Globus pallidus (tissue), 1 donor: ENCODE results near the gene PTGIS.

Source experiments
- DNase-seq: peaks from one replicate; pipeline ENCODE4 v3.0.0-alpha.2; 2015; ENCODE audit warnings: low spot score

Gene PTGIS

GRCh38 chr20:49470922-49471321 lies 97.0 kb downstream of the PTGIS start:
- no peak for DNase-seq

- DNase-seq: no peak
These were observed 98.9 kb downstream of the PTGIS start for GRCh38 chr20:49469060-49469459.

GRCh38 chr20:49468412-49468811 lies 99.5 kb downstream of the PTGIS start:
- DNase-seq: no peak

- DNase-seq: no peak
These were observed 101.6 kb downstream of the PTGIS start for GRCh38 chr20:49466114-49466912.

GRCh38 chr20:49464556-49464955 lies 103.4 kb downstream of the PTGIS start:
- no peak for DNase-seq

- no peak for DNase-seq
These were observed 105.3 kb downstream of the PTGIS start for GRCh38 chr20:49462626-49463025.

- DNase-seq: no peak
These were observed 105.9 kb downstream of the PTGIS start for GRCh38 chr20:49461894-49462620.

- DNase-seq: no peak
These were observed 107.0 kb downstream of the PTGIS start for GRCh38 chr20:49460916-49461315.

- DNase-seq: no peak
These were observed 107.8 kb downstream of the PTGIS start for GRCh38 chr20:49460131-49460530.

GRCh38 chr20:49459684-49460083 lies 108.3 kb downstream of the PTGIS start:
- DNase-seq: no peak

- no peak for DNase-seq
These were observed 110.5 kb downstream of the PTGIS start for GRCh38 chr20:49457444-49457843.

GRCh38 chr20:49456646-49457045 lies 111.3 kb downstream of the PTGIS start:
- DNase-seq: no peak

GRCh38 chr20:49455691-49456090 lies 112.2 kb downstream of the PTGIS start:
- DNase-seq: no peak
